Measurements from ENCODE around the gene CTAG1A.
A peak's percentile ranks its signal among the peaks of the same experiment; 100 is the strongest.

The CTAG1A gene

GRCh38 chrX:154542723-154543424 is 42.1 kb upstream of the CTAG1A start:
- FAIRE-seq, result no peak
- no peak for DNase-seq (ENCODE audit: insufficient read length, low spot score)

GRCh38 chrX:154545673-154546274 is 39.2 kb upstream of the CTAG1A start:
- no peak for DNase-seq (ENCODE audit: insufficient read length, low spot score)
- no peak for TF ChIP-seq CTCF (IDR thresholded peaks at IDR 0.05; ENCODE audit: insufficient read depth, missing control alignments)
- FAIRE-seq, result no peak

More at GRCh38 chrX:154542723-154543424, 42.1 kb upstream of the CTAG1A start:
- TF ChIP-seq CTCF (IDR thresholded peaks at IDR 0.05; ENCODE audit: insufficient read depth, missing control alignments), result no peak

- no peak for TF ChIP-seq CTCF (IDR thresholded peaks at IDR 0.05; ENCODE audit: insufficient read depth, missing control alignments)
- DNase-seq (ENCODE audit: insufficient read length, low spot score) (peak; percentile 60), FAIRE-seq (no peak)
Observed at GRCh38 chrX:154546354-154547244, 38.3 kb upstream of the CTAG1A start, which contains the start of gene G6PD. G6PD (minus strand) TSS chrX:154546846; CDS start chrX:154546155, 691 bp downstream.

GRCh38 chrX:154547245-154548027 is 37.5 kb upstream of the CTAG1A start, which contains the start of gene IKBKG:
IKBKG (plus strand) TSS chrX:154547620; CDS start chrX:154552003, 4,383 bp downstream.
- FAIRE-seq, result no peak
- TF ChIP-seq CTCF (IDR thresholded peaks at IDR 0.05; ENCODE audit: insufficient read depth, missing control alignments), result no peak
- peak; percentile 83 for DNase-seq (ENCODE audit: insufficient read length, low spot score)

- no peak for FAIRE-seq
- DNase-seq (ENCODE audit: insufficient read length, low spot score), result no peak
Observed at GRCh38 chrX:154548028-154548316, 37.0 kb upstream of the CTAG1A start.

More at GRCh38 chrX:154548028-154548316, 37.0 kb upstream of the CTAG1A start:
- no peak for TF ChIP-seq CTCF (IDR thresholded peaks at IDR 0.05; ENCODE audit: insufficient read depth, missing control alignments)
